AG10803 (cell line): ENCODE measurements around the gene COL5A3.
A peak's percentile ranks its signal among the peaks of the same experiment; 100 is the strongest.

Experiments
- DNase-seq: peaks from one replicate; pipeline ENCODE4 v3.0.0; 2010; ENCODE audit warnings: low read depth
- H3K4me3 ChIP-seq: 2 replicates; pipeline ENCODE4 v1.5.1; 2011; ENCODE audit warnings: mild to moderate bottlenecking, low read length, control low read depth
- CTCF ChIP-seq: conservative IDR thresholded peaks from 2 replicates; pipeline ENCODE4 v1.5.1; 2011; ENCODE audit warnings: mild to moderate bottlenecking, low read length, control low read depth, inconsistent platforms

The COL5A3 gene

DNA sequence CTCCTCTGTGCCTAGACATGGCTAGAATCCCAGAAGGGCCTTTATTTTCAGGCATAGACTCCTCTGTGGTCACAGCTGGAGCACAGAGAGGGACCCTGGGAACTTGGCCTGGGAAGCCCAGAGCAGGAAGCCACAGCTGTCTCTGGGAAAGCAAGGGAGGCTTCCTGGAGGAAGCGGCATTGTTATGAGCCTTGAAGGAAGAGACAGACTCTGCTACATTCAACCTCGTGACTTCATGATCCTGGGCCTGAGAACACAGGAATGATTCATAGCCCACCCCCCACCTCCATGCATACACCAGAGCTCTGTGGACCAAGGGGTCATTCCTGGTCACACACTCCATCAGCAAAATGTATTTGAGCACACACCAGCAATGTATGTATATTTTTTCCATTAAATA, 11.6 kb upstream of the COL5A3 start:
- DNase-seq = no peak
- no peak for TF ChIP-seq CTCF
- no peak overlapping the region for H3K4me3 ChIP-seq

- no peak for DNase-seq
- H3K4me3 ChIP-seq = no peak overlapping the region
- TF ChIP-seq CTCF = no peak
Observed at GRCh38 chr19:10021446-10021845, 11.1 kb upstream of the COL5A3 start.

GRCh38 chr19:10020851-10021250, 10.5 kb upstream of the COL5A3 start:
- no peak for DNase-seq
- no peak for TF ChIP-seq CTCF
- no peak overlapping the region for H3K4me3 ChIP-seq

- DNase-seq = no peak
- H3K4me3 ChIP-seq = no peak overlapping the region
- TF ChIP-seq CTCF = no peak
Observed at GRCh38 chr19:10019246-10019645, 8.9 kb upstream of the COL5A3 start.

- no peak overlapping the region for H3K4me3 ChIP-seq
- TF ChIP-seq CTCF = no peak
- no peak for DNase-seq
Observed at GRCh38 chr19:10018786-10019185, 8.5 kb upstream of the COL5A3 start.

- no peak overlapping the region for H3K4me3 ChIP-seq
- peak; percentile 61 for DNase-seq
- TF ChIP-seq CTCF = no peak
Observed at GRCh38 chr19:10018263-10018662, 8.0 kb upstream of the COL5A3 start.

DNA sequence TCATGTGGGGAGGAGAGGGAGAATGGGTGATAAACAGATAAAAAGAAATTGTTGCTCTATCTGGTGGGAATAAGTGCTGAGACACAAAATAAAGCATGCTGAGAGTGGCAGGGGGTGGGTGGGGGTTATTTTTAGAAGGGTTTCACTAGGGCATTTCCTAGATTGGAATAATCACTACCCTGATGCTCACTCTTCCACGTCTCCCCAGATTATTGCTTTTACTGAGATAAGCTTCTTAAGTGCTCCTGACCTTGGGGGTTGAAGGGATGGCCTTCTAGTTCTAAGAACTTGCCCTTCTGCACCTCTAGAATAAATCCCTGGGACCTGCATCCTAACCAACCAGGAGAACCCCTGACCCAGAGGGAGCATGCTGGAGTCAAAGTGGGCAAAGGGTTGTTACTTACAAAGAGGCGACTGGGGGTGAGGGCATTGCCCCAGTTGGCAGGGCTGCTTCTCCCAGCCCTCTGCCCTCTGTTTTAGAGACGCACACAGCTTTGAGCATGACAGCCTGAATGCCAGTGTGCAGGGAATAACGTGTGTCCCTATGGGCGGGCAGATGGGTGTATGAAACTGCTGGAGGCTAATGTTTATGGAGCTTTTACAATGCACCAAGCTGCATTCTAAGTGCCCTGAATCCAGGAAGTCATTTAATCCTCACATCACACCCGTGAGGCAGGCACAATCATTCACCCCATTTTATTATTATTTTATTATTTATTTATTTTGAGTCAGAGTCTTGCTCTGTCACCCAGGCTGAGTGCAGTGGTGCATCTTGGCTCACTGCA, 3.7 kb upstream of the COL5A3 start:
- no peak for TF ChIP-seq CTCF
- no peak for DNase-seq
- no peak overlapping the region for H3K4me3 ChIP-seq
